Activated CD8-positive, alpha-beta memory T cell treated with anti-CD3 and anti-CD28 coated beads, Interleukin-2, amount 10 ng/mL, durations not matched to agents 7 days and 5 days (primary cell): ENCODE data around the gene GJA1. TPM values are rescaled to one million over a fixed set of nuclear protein-coding genes. Genes with fewer than 3 reads are reported as not detected.

Source experiments
- ATAC-seq: fragments of 150-1000 bp; cut with Tn5 transposase; one replicate; pipeline ENCODE4 v1.10.0; 2021; ENCODE audit warnings: moderate library complexity
- CTCF ChIA-PET: fragments of 350-600 bp; sonication (Branson Sonifier 250); formaldehyde crosslinking; loops from one replicate; lab custom pipeline; 2021; ENCODE audit warnings: antibody characterized with exemption; lab: Charles Lee
- DNase-seq: peaks from one replicate; pipeline ENCODE4 v3.0.0-alpha.2; 2020
- H3K27ac Mint-ChIP-seq: one replicate; pipeline ENCODE4 v1.8.0; 2021; ENCODE audit warnings: mild to moderate bottlenecking, mixed read lengths
- H3K27me3 Mint-ChIP-seq: one replicate; pipeline ENCODE4 v1.8.0; 2021; ENCODE audit warnings: mixed read lengths
- H3K36me3 Mint-ChIP-seq: one replicate; pipeline ENCODE4 v1.8.0; 2021; ENCODE audit warnings: mild to moderate bottlenecking, mixed read lengths
- H3K4me1 Mint-ChIP-seq: one replicate; pipeline ENCODE4 v1.8.0; 2021; ENCODE audit warnings: mixed read lengths
- H3K4me3 Mint-ChIP-seq: one replicate; pipeline ENCODE4 v1.8.0; 2021; ENCODE audit warnings: mild to moderate bottlenecking, moderate library complexity, mixed read lengths
- H3K9me3 Mint-ChIP-seq: one replicate; pipeline ENCODE4 v1.8.0; 2022; ENCODE audit warnings: low read depth, mixed read lengths
- total RNA-seq, 2 experiments: library from RNA; stranded (reverse); gene quantifications; one replicate each; pipeline ENCODE4 v1.2.3, GENCODE V29; 2021

The GJA1 gene
- total RNA-seq, 2 experiments from 2014 or later = not detected

DNA sequence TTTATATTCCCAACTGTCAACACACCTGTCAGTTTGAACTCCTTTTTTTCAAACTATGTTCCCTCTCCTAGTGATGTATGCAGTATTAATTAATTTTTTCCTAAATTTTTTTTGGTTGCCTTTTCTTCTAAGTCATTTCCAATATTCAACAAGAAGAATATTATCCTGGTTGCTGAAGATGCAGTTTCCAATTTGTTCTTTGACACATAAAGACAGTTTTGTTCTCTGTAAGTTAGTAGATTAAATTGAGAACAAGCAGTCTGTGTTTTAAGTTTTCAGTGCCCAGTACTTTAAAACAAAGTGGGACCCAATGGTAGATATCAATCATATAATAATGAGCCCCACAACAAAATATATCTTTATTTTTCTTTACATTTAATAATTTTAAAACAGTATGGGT is 47.3 kb downstream of the GJA1 start:
- no peaks in the 10 kb centered on the region for H3K36me3 Mint-ChIP-seq
- no peak overlapping the region for H3K4me3 Mint-ChIP-seq
- H3K4me1 Mint-ChIP-seq = no peaks in the 10 kb centered on the region
- no peak overlapping the region for H3K27ac Mint-ChIP-seq
- ATAC-seq = no peak
- H3K9me3 Mint-ChIP-seq = no peaks in the 10 kb centered on the region
- no peak for DNase-seq
- H3K27me3 Mint-ChIP-seq = no peaks in the 10 kb centered on the region
- CTCF ChIA-PET = no interaction called here

DNA sequence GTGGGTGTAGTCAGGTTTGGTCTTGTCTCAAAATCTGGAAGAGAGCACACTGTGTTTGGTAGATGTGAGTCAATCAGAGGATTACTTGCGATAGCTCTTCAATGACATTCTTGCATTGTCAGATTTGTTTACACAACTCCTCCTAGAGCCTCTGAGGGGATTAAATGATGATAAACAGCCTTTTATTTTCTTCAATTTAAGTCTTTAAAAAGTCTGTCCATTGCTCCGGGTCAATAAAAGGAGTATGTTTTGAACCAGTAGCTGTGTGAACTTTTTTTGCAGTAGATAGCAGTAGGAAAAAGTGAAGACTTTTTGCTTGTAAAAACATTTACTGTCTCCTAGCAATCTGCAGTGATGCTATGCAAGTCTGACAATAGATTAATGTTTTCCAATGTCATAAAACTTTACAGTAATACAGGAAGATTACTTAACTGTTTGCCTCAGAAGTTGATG is 49.9 kb downstream of the GJA1 start:
- Mint-ChIP-seq H3K4me1 (no peaks in the 10 kb centered on the region), H3K36me3 (no peaks in the 10 kb centered on the region), H3K9me3 (no peaks in the 10 kb centered on the region), H3K4me3 (no peak overlapping the region), H3K27me3 (no peaks in the 10 kb centered on the region), H3K27ac (no peak overlapping the region)
- DNase-seq (no peak), ATAC-seq (no peak)
- CTCF ChIA-PET = no interaction called here

DNA sequence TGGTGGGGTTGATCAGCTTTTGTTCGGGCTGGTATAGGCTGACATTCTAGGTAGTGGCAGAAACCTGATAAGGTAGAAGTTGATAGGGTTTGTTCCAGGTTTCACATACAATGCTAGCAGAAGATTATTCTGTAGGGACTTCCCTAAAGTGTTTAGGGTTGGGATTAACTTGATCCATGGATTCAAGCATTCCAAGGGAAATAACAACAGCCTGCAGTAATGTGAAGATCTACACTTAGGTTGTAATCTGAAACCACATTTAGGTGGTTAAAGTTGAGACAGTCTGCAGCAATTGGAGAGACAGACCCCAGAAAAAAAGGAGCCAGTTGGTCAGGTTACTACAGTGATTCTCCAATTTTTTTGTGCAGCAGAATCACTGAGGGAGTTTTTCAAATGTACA is 56.1 kb downstream of the GJA1 start:
- no peak overlapping the region for H3K27ac Mint-ChIP-seq

DNA sequence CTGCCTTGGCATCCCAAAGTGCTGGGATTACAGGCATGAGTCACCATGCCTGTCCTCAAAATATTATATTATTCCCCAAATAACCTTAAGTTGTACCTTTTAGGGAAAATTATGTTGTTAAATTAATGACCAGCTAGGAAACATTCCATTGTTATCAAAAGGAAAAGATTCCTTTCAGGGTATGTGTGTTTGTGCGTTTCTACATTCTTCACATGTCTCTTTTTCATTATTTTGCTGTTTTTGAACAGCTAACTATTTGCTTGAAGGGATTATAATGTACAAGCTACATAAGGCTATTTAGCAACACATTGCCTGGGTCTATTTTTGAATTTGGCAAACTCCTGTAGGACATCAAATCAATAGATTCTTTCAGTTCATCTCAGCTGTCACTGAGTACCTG is 57.1 kb downstream of the GJA1 start:
- Mint-ChIP-seq H3K27ac (no peak overlapping the region), H3K36me3 (no peaks in the 10 kb centered on the region), H3K4me3 (no peak overlapping the region), H3K27me3 (no peaks in the 10 kb centered on the region), H3K9me3 (no peaks in the 10 kb centered on the region), H3K4me1 (no peaks in the 10 kb centered on the region)
- no peak for DNase-seq
- ATAC-seq = no peak
- CTCF ChIA-PET = interaction anchor here (1.0 kb wide), 1 partner anchor 20 kb away, joined by 3 read pairs; no protein-coding TSS in a partner anchor

More for the DNA sequence above, 56.1 kb downstream of the GJA1 start:
- CTCF ChIA-PET = interaction anchor here (1.0 to 1.3 kb wide), 2 partner anchors 20 to 24 kb away, joined by 3 read pairs; no protein-coding TSS in a partner anchor
- ATAC-seq (no peak), DNase-seq (no peak)
- Mint-ChIP-seq H3K9me3 (no peaks in the 10 kb centered on the region), H3K36me3 (no peaks in the 10 kb centered on the region), H3K4me1 (no peaks in the 10 kb centered on the region), H3K27me3 (no peaks in the 10 kb centered on the region), H3K4me3 (no peak overlapping the region)

GRCh38 chr6:121497970-121498375 is 62.5 kb downstream of the GJA1 start:
- ATAC-seq (no peak), DNase-seq (no peak)
- H3K4me1 Mint-ChIP-seq = no peaks in the 10 kb centered on the region
- CTCF ChIA-PET = no interaction called here
- H3K27me3 Mint-ChIP-seq = no peaks in the 10 kb centered on the region
- H3K4me3 Mint-ChIP-seq = no peak overlapping the region
- H3K9me3 Mint-ChIP-seq = no peaks in the 10 kb centered on the region
- H3K36me3 Mint-ChIP-seq = no peaks in the 10 kb centered on the region
- H3K27ac Mint-ChIP-seq = no peak overlapping the region

- Mint-ChIP-seq H3K36me3 (no peaks in the 10 kb centered on the region), H3K4me1 (no peaks in the 10 kb centered on the region), H3K9me3 (no peaks in the 10 kb centered on the region), H3K4me3 (no peak overlapping the region), H3K27me3 (no peaks in the 10 kb centered on the region), H3K27ac (no peak overlapping the region)
- CTCF ChIA-PET = no interaction called here
- DNase-seq (no peak), ATAC-seq (no peak)
Measured at GRCh38 chr6:121498481-121499276, 63.2 kb downstream of the GJA1 start.

Other genes with a start within 250 kb of the GJA1 start
- gene TBC1D32, start 101.2 kb upstream of the GJA1 start, total RNA-seq = 10 to 100 TPM in 1 of 2 experiments, 1 to 10 TPM in 1; 7.3 to 12.7 TPM